Measurements from ENCODE around the gene HMX1.

The HMX1 gene

GRCh38 chr4:8831221-8832112, 40.2 kb downstream of the HMX1 start:
- TF ChIP-seq CTCF (conservative IDR thresholded peaks at IDR 0.05; ENCODE audit: low read depth, low read length) = no peak
- DNase-seq (ENCODE audit: low read depth) = no peak

GRCh38 chr4:8830611-8831200, 40.9 kb downstream of the HMX1 start:
- no peak for TF ChIP-seq CTCF (conservative IDR thresholded peaks at IDR 0.05; ENCODE audit: low read depth, low read length)
- no peak for DNase-seq (ENCODE audit: low read depth)
- no peak overlapping the region for H3K4me3 ChIP-seq (ENCODE audit: low read length)

More at GRCh38 chr4:8831221-8832112, 40.2 kb downstream of the HMX1 start:
- H3K4me3 ChIP-seq (ENCODE audit: low read length) = no peak overlapping the region

GRCh38 chr4:8830056-8830455, 41.6 kb downstream of the HMX1 start:
- no peak overlapping the region for H3K4me3 ChIP-seq (ENCODE audit: low read length)
- DNase-seq (ENCODE audit: low read depth) = no peak

GRCh38 chr4:8829584-8829983, 42.1 kb downstream of the HMX1 start:
- TF ChIP-seq CTCF (conservative IDR thresholded peaks at IDR 0.05; ENCODE audit: low read depth, low read length) = no peak
- no peak overlapping the region for H3K4me3 ChIP-seq (ENCODE audit: low read length)
- no peak for DNase-seq (ENCODE audit: low read depth)

More at GRCh38 chr4:8830056-8830455, 41.6 kb downstream of the HMX1 start:
- TF ChIP-seq CTCF (conservative IDR thresholded peaks at IDR 0.05; ENCODE audit: low read depth, low read length) = no peak

- no peak for TF ChIP-seq CTCF (conservative IDR thresholded peaks at IDR 0.05; ENCODE audit: low read depth, low read length)
- H3K4me3 ChIP-seq (ENCODE audit: low read length) = no peak overlapping the region
- no peak for DNase-seq (ENCODE audit: low read depth)
These were observed 42.8 kb downstream of the HMX1 start for GRCh38 chr4:8828869-8829268.

GRCh38 chr4:8821151-8821950, 50.3 kb downstream of the HMX1 start:
- no peak overlapping the region for H3K4me3 ChIP-seq (ENCODE audit: low read length)
- DNase-seq (ENCODE audit: low read depth) = no peak
- no peak for TF ChIP-seq CTCF (conservative IDR thresholded peaks at IDR 0.05; ENCODE audit: low read depth, low read length)

Data from retinal pigment epithelial cell (primary cell).